B cell (primary cell): Measurements from ENCODE around the gene ORMDL2. TPM values are rescaled to one million over a fixed set of nuclear protein-coding genes. Genes with fewer than 3 reads are reported as not detected.

ENCODE experiments used
- ATAC-seq: fragments of 200-7000 bp; cut with Tn5 transposase; one replicate; pipeline ENCODE4 v1.10.0; 2021; ENCODE audit warnings: low read depth, mild to moderate bottlenecking, moderate number of reproducible peaks, moderate library complexity
- CTCF ChIA-PET: fragments of 350-600 bp; sonication (Branson Sonifier 250); formaldehyde crosslinking; loops from one replicate; lab custom pipeline; 2021; ENCODE audit warnings: antibody characterized with exemption, inconsistent platforms; lab: Charles Lee
- POLR2A ChIA-PET: fragments of 350-600 bp; sonication (Branson Sonifier 250); formaldehyde crosslinking; loops from one replicate; lab custom pipeline; 2021; ENCODE audit warnings: antibody characterized with exemption; lab: Charles Lee
- DNase-seq: peaks from one replicate; pipeline ENCODE4 v3.0.0; 2013
- H2AFZ ChIP-seq: 2 replicates; pipeline ENCODE4 v1.6.1; 2012; ENCODE audit warnings: mild to moderate bottlenecking, low read depth, low read length; ENCODE audit not compliant: insufficient read depth, poor library complexity, severe bottlenecking
- H3K27ac ChIP-seq, 2 donors: 1 replicate in 1 of 2; 2 replicates in 1 of 2; pipeline ENCODE4 v1.5.1; 2012 to 2013; ENCODE audit warnings: low read length in 2 of 2, mild to moderate bottlenecking in 2 of 2, moderate library complexity in 1 of 2
- H3K27me3 ChIP-seq, 4 experiments: fragments of 200-600 bp in 1 of 4; sonication (generic) in 1 of 4; replicated peaks in 1 of 4; 1 replicate in 2 of 4; 2 replicates in 2 of 4; pipeline versions ENCODE4 v1.6.1 to v1.7.0; 2013 to 2016; ENCODE audit warnings: low read length in 3 of 4, mild to moderate bottlenecking in 2 of 4, mixed read lengths in 1 of 4, moderate library complexity in 1 of 4; ENCODE audit not compliant: insufficient read depth in 4 of 4, control insufficient read depth in 3 of 4; ENCODE audit errors: control extremely low read depth in 1 of 4
- H3K36me3 ChIP-seq, 2 experiments: replicated peaks in 1 of 2; 1 replicate in 1 of 2; 2 replicates in 1 of 2; pipeline versions ENCODE4 v1.6.1 to v1.7.1; 2013; ENCODE audit warnings: low read length in 1 of 2; ENCODE audit not compliant: insufficient read depth in 2 of 2, control insufficient read depth in 1 of 2; ENCODE audit errors: control extremely low read depth in 1 of 2, extremely low read depth in 1 of 2
- H3K4me1 ChIP-seq, 2 donors: fragments of 200-600 bp in 1 of 2; sonication (generic) in 1 of 2; 1 replicate in 1 of 2; 2 replicates in 1 of 2; pipeline versions ENCODE4 v1.5.1 to v1.6.1; 2013 to 2017; ENCODE audit warnings: low read length in 2 of 2; ENCODE audit not compliant: control insufficient read depth in 2 of 2, insufficient read depth in 2 of 2
- H3K4me2 ChIP-seq: replicated peaks from 2 replicates; pipeline ENCODE3; 2012; ENCODE audit warnings: mild to moderate bottlenecking, low read depth, low read length; ENCODE audit not compliant: poor library complexity, severe bottlenecking
- H3K4me3 ChIP-seq, 5 experiments: fragments of 200-600 bp in 1 of 5; sonication (generic) in 1 of 5; 1 replicate in 3 of 5; 2 replicates in 2 of 5; pipeline versions ENCODE4 v1.5.1 to v1.7.0; 2011 to 2016; ENCODE audit warnings: low read length in 4 of 5, mild to moderate bottlenecking in 4 of 5, low read depth in 2 of 5, control low read depth in 1 of 5, moderate library complexity in 1 of 5; ENCODE audit not compliant: insufficient read depth in 1 of 5; ENCODE audit errors: control extremely low read depth in 1 of 5, extremely low read depth in 1 of 5
- H3K79me2 ChIP-seq: fragments of 200-600 bp; sonication (generic); one replicate; pipeline ENCODE4 v1.6.0; 2016; ENCODE audit warnings: low read length; ENCODE audit not compliant: control insufficient read depth, insufficient read depth
- H3K9ac ChIP-seq: fragments of 200-600 bp; sonication (generic); 2 replicates; pipeline ENCODE4 v1.6.1; 2017; ENCODE audit warnings: mild to moderate bottlenecking, low read length, moderate library complexity
- H3K9me3 ChIP-seq, 3 donors: one replicate each; pipeline versions ENCODE4 v1.6.1 to v1.7.1; 2013; ENCODE audit warnings: low read length in 2 of 3; ENCODE audit not compliant: control insufficient read depth in 2 of 3, insufficient read depth in 1 of 3; ENCODE audit errors: control extremely low read depth in 1 of 3
- H4K20me1 ChIP-seq: 2 replicates; pipeline ENCODE4 v1.6.0; 2012; ENCODE audit warnings: mild to moderate bottlenecking, low read length; ENCODE audit not compliant: insufficient read depth, control insufficient read depth, poor library complexity, severe bottlenecking
- H3K27ac Mint-ChIP-seq: one replicate; pipeline ENCODE4 v1.8.0; 2021; ENCODE audit warnings: mixed read lengths
- H3K27me3 Mint-ChIP-seq: one replicate; pipeline ENCODE4 v1.8.0; 2021; ENCODE audit warnings: mixed read lengths
- H3K4me1 Mint-ChIP-seq: one replicate; pipeline ENCODE4 v1.8.0; 2021; ENCODE audit warnings: mixed read lengths
- H3K4me3 Mint-ChIP-seq: one replicate; pipeline ENCODE4 v1.8.0; 2021; ENCODE audit warnings: mixed read lengths
- H3K9me3 Mint-ChIP-seq: one replicate; pipeline ENCODE4 v1.8.0; 2022; ENCODE audit warnings: mixed read lengths; ENCODE audit not compliant: insufficient read depth
- EZH2 ChIP-seq: IDR thresholded peaks from 2 replicates; pipeline ENCODE4 v1.6.1; 2012; ENCODE audit warnings: borderline replicate concordance, low read depth, mild to moderate bottlenecking, moderate library complexity, low read length; ENCODE audit not compliant: insufficient read depth, poor library complexity, severe bottlenecking
- WGBS: methylation state at CpG from one replicate; pipeline ENCODE4 v1.1.5; 2013; ENCODE audit warnings: missing lambda C conversion rate; ENCODE audit not compliant: insufficient coverage; 5-methylcytosine and 5-hydroxymethylcytosine counted together
- intact Hi-C: fragments of 100-400 bp; cut with micrococcal nuclease; formaldehyde crosslinking; loops from one replicate; pipeline ENCODE4 v1.10.0; 2022
- polyA plus RNA-seq: library from polyadenylated mRNA; depleted of rRNA; stranded (reverse); fragments of >200 nt; gene quantifications from 2 replicates; pipeline ENCODE4 v1.2.3, GENCODE V29; 2012
- total RNA-seq, 2 donors: library from RNA; stranded (reverse); fragments of 120-200 nt in 1 of 2; gene quantifications; 1 replicate in 1 of 2; 2 replicates in 1 of 2; pipeline versions ENCODE4 v1.2.3 to v1.2.4, GENCODE V29; 2013 to 2022
- TF ChIP-seq, protein P1 (sequence below): fragments of 200-600 bp; IDR thresholded peaks from one replicate; pipeline ENCODE4 v1.8.0; 2022; ENCODE audit warnings: antibody characterized with exemption, mild to moderate bottlenecking

The ORMDL2 gene
- total and polyA plus RNA-seq, 2 donors (not counting 1 experiment from before 2014, with no cell fraction given): 22.7 to 41.9 TPM

DNA sequence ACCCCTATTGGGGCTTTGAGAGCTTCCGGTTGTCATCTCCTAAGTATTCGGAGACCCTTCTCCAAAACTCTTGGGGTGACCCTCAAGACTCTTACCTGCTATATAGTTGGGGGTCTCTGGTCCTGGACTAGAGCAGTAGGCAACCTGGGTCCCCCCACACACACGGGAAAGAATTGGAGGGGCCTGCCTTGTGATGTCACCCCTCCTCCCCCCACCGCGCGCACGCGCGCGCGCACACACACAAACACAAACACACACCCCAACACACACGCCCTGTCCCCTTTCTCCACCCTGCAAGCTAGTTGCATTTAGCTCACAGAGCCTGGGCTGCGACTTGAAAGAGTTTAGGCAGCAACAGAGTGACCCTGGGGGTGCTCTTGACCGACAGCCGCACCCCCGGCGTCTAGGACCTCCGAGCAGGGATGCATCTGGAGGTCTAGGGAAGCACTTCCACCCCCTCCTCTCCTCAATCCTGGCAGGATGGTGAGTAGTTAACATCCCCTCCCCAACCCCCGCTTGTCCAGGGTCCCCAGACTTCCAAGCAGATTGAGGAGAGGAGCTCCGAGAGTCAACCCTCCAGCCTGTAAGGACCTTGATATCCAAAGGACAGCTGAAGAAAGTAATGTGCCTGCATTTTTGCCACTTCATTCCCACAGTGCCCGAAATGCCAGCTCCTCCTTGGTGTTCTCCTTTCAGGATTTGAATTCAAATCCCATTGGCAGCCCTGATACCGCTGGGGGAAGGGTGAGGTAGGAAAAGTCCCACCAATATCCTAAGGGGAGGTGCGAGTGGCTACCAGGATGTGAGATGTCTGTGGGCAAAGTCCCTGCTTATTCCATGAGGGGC, 13.0 kb downstream of the ORMDL2 start:
- Histone ChIP-seq H4K20me1 (no peaks in the 10 kb centered on the region), H3K9ac (peak overlapping the region; percentile 77), H3K9me3 (no peaks in the 10 kb centered on the region), H3K4me1 (peaks cover 34 to 46% of the 10 kb centered on the region in 2 donors), H2AFZ (peak overlapping the region; percentile 84), H3K79me2 (peaks cover 38% of the 10 kb centered on the region), H3K4me2 (peak overlapping the region; percentile 89), H3K27ac (peak overlapping the region; percentile 8 to 57), H3K36me3 (peaks cover 0 to 4% of the 10 kb centered on the region in 2 experiments), H3K4me3 (peak overlapping the region; percentile 68 to 96 (median 84)), H3K27me3 (no peaks in the 10 kb centered on the region)
- TF ChIP-seq, protein P1, sequence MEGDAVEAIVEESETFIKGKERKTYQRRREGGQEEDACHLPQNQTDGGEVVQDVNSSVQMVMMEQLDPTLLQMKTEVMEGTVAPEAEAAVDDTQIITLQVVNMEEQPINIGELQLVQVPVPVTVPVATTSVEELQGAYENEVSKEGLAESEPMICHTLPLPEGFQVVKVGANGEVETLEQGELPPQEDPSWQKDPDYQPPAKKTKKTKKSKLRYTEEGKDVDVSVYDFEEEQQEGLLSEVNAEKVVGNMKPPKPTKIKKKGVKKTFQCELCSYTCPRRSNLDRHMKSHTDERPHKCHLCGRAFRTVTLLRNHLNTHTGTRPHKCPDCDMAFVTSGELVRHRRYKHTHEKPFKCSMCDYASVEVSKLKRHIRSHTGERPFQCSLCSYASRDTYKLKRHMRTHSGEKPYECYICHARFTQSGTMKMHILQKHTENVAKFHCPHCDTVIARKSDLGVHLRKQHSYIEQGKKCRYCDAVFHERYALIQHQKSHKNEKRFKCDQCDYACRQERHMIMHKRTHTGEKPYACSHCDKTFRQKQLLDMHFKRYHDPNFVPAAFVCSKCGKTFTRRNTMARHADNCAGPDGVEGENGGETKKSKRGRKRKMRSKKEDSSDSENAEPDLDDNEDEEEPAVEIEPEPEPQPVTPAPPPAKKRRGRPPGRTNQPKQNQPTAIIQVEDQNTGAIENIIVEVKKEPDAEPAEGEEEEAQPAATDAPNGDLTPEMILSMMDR: no peak
- TF ChIP-seq EZH2: no peak
- peak; percentile 24 for DNase-seq
- ATAC-seq: no peak
- Mint-ChIP-seq H3K27me3 (no peaks in the 10 kb centered on the region), H3K9me3 (no peaks in the 10 kb centered on the region), H3K27ac (peak overlapping the region; percentile 97), H3K4me3 (peak overlapping the region; percentile 99), H3K4me1 (peaks cover 46% of the 10 kb centered on the region)
- POLR2A ChIA-PET: interaction anchor here (2.4 to 3.0 kb wide), 3 partner anchors 12 to 101 kb away, joined by 9 to 53 read pairs (median 25); partner anchors contain the start of genes ORMDL2, PYM1 and SARNP
- CTCF ChIA-PET: interaction anchor here (1.0 to 3.8 kb wide), 6 partner anchors 12 to 143 kb away, joined by 3 to 39 read pairs (median 6); partner anchors contain the start of genes ORMDL2, RAB5B and SARNP
- 5% methylated on average over 18 of the region's 23 CpGs for WGBS
- intact Hi-C loops: no loop called here

DNA sequence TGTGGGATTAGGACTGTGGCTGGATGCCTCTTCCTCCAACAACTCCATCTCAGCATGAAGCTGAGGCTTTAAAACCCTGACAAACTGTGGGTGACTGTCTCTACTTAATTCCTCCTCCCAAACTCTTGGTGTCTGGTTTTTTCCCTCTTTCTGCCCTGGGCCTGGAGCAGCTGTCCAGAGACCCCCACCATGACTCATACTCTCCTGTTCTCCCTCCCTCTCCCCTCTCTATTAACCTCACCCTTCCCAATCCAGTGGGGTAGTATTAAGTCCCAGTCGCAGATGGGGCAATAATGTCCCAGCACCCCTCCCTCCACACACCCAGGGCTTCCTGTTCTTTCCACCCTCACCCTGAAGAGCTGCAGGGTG, 13.6 kb downstream of the ORMDL2 start:
- ATAC-seq: no peak
- no peaks in the 10 kb centered on the region for H4K20me1 ChIP-seq
- peak overlapping the region; percentile 89 for H3K4me2 ChIP-seq
- H3K4me1 ChIP-seq: peaks cover 32 to 40% of the 10 kb centered on the region in 2 donors
- Mint-ChIP-seq H3K4me3 (peak overlapping the region; percentile 99), H3K27ac (no peak overlapping the region), H3K9me3 (no peaks in the 10 kb centered on the region), H3K27me3 (no peaks in the 10 kb centered on the region), H3K4me1 (peaks cover 40% of the 10 kb centered on the region)
- CTCF ChIA-PET: interaction anchor here (1.0 to 3.8 kb wide), 2 partner anchors 13 to 94 kb away, joined by 4 to 39 read pairs; partner anchors contain the start of genes ORMDL2 and SARNP
- H3K9ac ChIP-seq: no peak overlapping the region
- peaks cover 38% of the 10 kb centered on the region for H3K79me2 ChIP-seq
- H2AFZ ChIP-seq: peak overlapping the region; percentile 84
- no CpG with 5 or more reads among the region's 1 CpG for WGBS
- POLR2A ChIA-PET: interaction anchor here (2.6 to 3.0 kb wide), 2 partner anchors 12 to 96 kb away, joined by 25 to 53 read pairs; partner anchors contain the start of genes ORMDL2, PYM1 and SARNP
- no peaks in the 10 kb centered on the region for H3K27me3 ChIP-seq
- no peak overlapping the region for H3K4me3 ChIP-seq
- H3K9me3 ChIP-seq: no peaks in the 10 kb centered on the region
- TF ChIP-seq, protein P1: no peak
- no peak for TF ChIP-seq EZH2
- peaks cover 0 to 4% of the 10 kb centered on the region in 2 experiments for H3K36me3 ChIP-seq
- no peak overlapping the region for H3K27ac ChIP-seq
- intact Hi-C loops: no loop called here
- DNase-seq: no peak
